Stimulated activated CD4-positive, alpha-beta T cell treated with anti-CD3 and anti-CD28 coated beads, TNF-alpha, amount 100 ng/mL, for 24 hours (primary cell): ENCODE data around the gene GNG14.
"Not testable (repeated sequence)": the region's sequence is repeated elsewhere in the genome, so short reads cannot be mapped to it uniquely, and the experiment has no call there.

Experiments
- DNase-seq, 3 experiments: peaks; one replicate each; pipeline ENCODE4 v3.0.0-alpha.2; 2020; ENCODE audit warnings: low read depth in 3 of 3

Gene GNG14

GRCh38 chr19:12723641-12724426, 36.0 kb downstream of the GNG14 start, which contains the start of gene TNPO2:
TSS of gene TNPO2 (minus strand) at chr19:12723932. CDS start at chr19:12720977, 2,955 bp downstream.
- DNase-seq = peak; percentile 62 to 77 (median 66)

- DNase-seq = not testable (repeated sequence)
Observed at GRCh38 chr19:12725612-12726011, 37.8 kb downstream of the GNG14 start.

DNA sequence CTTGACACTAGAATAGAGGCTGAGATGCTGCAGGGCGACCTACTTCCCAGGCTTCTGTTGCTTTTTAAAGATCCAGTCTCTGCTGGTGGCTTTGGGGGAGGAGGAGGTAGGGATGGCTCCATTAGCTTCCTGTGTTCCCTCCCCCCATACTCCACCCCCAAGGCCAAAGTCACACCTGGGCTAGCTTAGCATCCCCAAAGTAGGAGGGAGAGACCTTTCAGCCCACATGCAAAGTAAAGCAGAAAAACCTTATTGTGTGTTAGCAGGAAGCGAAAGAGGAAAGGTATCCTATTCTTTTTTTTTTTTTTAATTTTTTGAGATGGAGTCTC, 39.2 kb downstream of the GNG14 start:
- no peak for DNase-seq

GRCh38 chr19:12727745-12728433, 40.1 kb downstream of the GNG14 start:
- DNase-seq = no peak

- DNase-seq = no peak
Observed at GRCh38 chr19:12730064-12730463, 42.3 kb downstream of the GNG14 start.

- DNase-seq = no peak
Observed at GRCh38 chr19:12731337-12731736, 43.5 kb downstream of the GNG14 start.

- peak in 2 of 3 experiments; percentile 44 to 59 for DNase-seq
Observed at GRCh38 chr19:12733369-12734214, 45.8 kb downstream of the GNG14 start.

DNA sequence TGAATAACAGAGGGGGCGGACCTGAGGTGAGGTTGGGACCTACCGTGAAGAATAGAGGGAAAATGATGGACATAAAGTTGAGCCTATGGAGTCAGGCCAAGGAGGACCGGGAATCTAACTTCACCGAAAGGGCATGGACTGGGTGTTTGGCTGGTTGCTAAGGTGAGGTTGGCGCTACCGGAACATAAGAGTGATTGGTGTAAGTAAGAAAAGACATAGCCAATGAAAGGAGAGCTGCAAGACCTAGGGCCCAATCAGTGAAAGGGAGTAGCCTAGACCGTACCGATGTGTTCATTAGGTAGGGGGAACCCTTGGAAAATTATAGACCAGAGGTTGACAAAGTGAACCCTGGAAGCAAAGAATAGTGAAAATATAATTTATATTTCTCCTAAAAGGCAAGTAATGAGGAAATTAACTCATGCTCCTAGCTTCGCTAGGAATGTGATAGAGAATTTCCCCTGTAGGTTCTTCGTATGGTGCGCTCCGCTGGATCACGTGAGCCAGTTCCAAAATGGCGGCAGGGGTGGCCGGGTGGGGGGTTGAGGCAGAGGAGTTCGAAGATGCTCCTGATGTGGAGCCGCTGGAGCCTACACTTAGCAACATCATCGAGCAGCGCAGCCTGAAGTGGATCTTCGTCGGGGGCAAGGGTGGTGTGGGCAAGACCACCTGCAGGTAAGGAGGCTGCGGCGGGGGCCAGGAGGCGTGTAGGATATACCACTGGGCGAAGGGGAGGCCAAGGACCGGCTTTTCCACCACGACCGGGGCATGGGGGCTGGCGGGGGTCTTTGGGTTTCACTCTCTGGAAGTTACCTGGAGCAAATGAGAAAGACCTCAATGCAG, 49.4 kb downstream of the GNG14 start, which contains the start of gene GET3:
Gene GET3 (plus strand): TSS at position 503 of the 840 bp plus-strand sequence. CDS start 9 bp downstream, at position 512.
- DNase-seq = peak; percentile 58 to 76 (median 65)

- DNase-seq = no peak
Observed at GRCh38 chr19:12737835-12738351, 50.1 kb downstream of the GNG14 start.
